Keratinocyte (primary cell): ENCODE results near the gene EMILIN1. TPM values are rescaled to one million over a fixed set of nuclear protein-coding genes. Genes with fewer than 3 reads are reported as not detected.

Experiments used
- DNase-seq: peaks from one replicate; pipeline ENCODE4 v3.0.0-alpha.2; 2011; ENCODE audit warnings: low read depth, missing footprints, low spot score
- FAIRE-seq: peaks from 2 replicates; lab custom pipeline; 2011; peaks lifted over from hg19 to GRCh38; lab: Jason Lieb, UNC
- H2AFZ ChIP-seq: 2 replicates; pipeline ENCODE4 v1.6.0; 2012; ENCODE audit warnings: low read length, control low read depth, inconsistent platforms; ENCODE audit not compliant: control insufficient read depth
- H3K27ac ChIP-seq: 2 replicates; pipeline ENCODE4 v1.5.1; 2011; ENCODE audit warnings: low read length; ENCODE audit not compliant: control insufficient read depth, insufficient read depth
- H3K27me3 ChIP-seq: 3 replicates; pipeline ENCODE4 v1.6.0; 2011; ENCODE audit warnings: low read length; ENCODE audit not compliant: control insufficient read depth, insufficient read depth; ENCODE audit errors: extremely low read depth
- H3K36me3 ChIP-seq, 2 experiments: 2 replicates in 1 of 2; 3 replicates in 1 of 2; pipeline ENCODE4 v1.5.1; 2011; ENCODE audit warnings: low read length in 2 of 2, mild to moderate bottlenecking in 1 of 2; ENCODE audit not compliant: control insufficient read depth in 2 of 2, insufficient read depth in 2 of 2; ENCODE audit errors: extremely low read depth in 1 of 2
- H3K4me1 ChIP-seq: 3 replicates; pipeline ENCODE4 v1.5.1; 2011; ENCODE audit warnings: low read length; ENCODE audit not compliant: control insufficient read depth, insufficient read depth; ENCODE audit errors: extremely low read depth
- H3K4me2 ChIP-seq: 3 replicates; pipeline ENCODE4 v1.6.0; 2011; ENCODE audit warnings: low read depth, low read length; ENCODE audit not compliant: control insufficient read depth, insufficient read depth; ENCODE audit errors: extremely low read depth
- H3K4me3 ChIP-seq, 3 experiments: fragments of 200-600 bp in 1 of 3; sonication (generic) in 1 of 3; 2 replicates in 2 of 3; 3 replicates in 1 of 3; pipeline ENCODE4 v1.5.1; 2011 to 2016; ENCODE audit warnings: low read length in 3 of 3, mild to moderate bottlenecking in 3 of 3, control low read depth in 2 of 3, inconsistent platforms in 1 of 3, low read depth in 1 of 3, mixed read lengths in 1 of 3, mixed run types in 1 of 3, moderate library complexity in 1 of 3; ENCODE audit not compliant: control insufficient read depth in 2 of 3, insufficient read depth in 2 of 3; ENCODE audit errors: extremely low read depth in 1 of 3
- H3K79me2 ChIP-seq: 2 replicates; pipeline ENCODE4 v1.6.0; 2012; ENCODE audit warnings: low read length; ENCODE audit not compliant: control insufficient read depth, insufficient read depth
- H3K9ac ChIP-seq: 3 replicates; pipeline ENCODE4 v1.6.0; 2011; ENCODE audit warnings: low read length; ENCODE audit not compliant: control insufficient read depth, insufficient read depth; ENCODE audit errors: extremely low read depth
- H3K9me1 ChIP-seq: 3 replicates; pipeline ENCODE4 v1.6.0; 2011; ENCODE audit warnings: low read length; ENCODE audit not compliant: control insufficient read depth, insufficient read depth; ENCODE audit errors: extremely low read depth
- H3K9me3 ChIP-seq: 2 replicates; pipeline ENCODE4 v1.5.1; 2012; ENCODE audit warnings: low read depth, low read length; ENCODE audit not compliant: control insufficient read depth
- H4K20me1 ChIP-seq: 3 replicates; pipeline ENCODE4 v1.6.0; 2011; ENCODE audit warnings: low read length; ENCODE audit not compliant: control insufficient read depth, insufficient read depth; ENCODE audit errors: extremely low read depth
- EZH2 ChIP-seq: IDR thresholded peaks from one replicate; pipeline ENCODE4 v1.6.1; 2012; ENCODE audit warnings: inconsistent platforms, mild to moderate bottlenecking, low read length, moderate library complexity
- dilution Hi-C: fragments of 300-500 bp; cut with MboI; formaldehyde crosslinking; loops from one replicate; pipeline ENCODE4 v1.7.0; 2020; ENCODE audit warnings: low sequenced_read_pairs; ENCODE audit not compliant: extremely low pct_ligation_motif_present
- polyA plus RNA-seq, 5 experiments: library from polyadenylated mRNA; depleted of rRNA in 3 of 5; stranded (reverse) in 3 of 5; stranded (forward) in 1 of 5; unstranded in 1 of 5; fragments of >200 nt; gene quantifications; 1 replicate in 1 of 5; 2 replicates in 3 of 5; 3 replicates in 1 of 5; pipeline versions ENCODE4 v1.2.1 to v1.2.3, GENCODE V29; 2011 to 2012; ENCODE audit warnings: missing spikeins in 2 of 5, low read depth in 1 of 5, low replicate concordance in 1 of 5
- TF ChIP-seq, protein P1 (sequence below), 3 experiments: IDR thresholded peaks in 1 of 3; conservative IDR thresholded peaks in 1 of 3; optimal IDR thresholded peaks in 1 of 3; 2 replicates in 2 of 3; 3 replicates in 1 of 3; pipeline versions ENCODE3 to v1.5.1; 2011; ENCODE audit warnings: low read length in 3 of 3, mild to moderate bottlenecking in 3 of 3, moderate library complexity in 2 of 3, control low read depth in 1 of 3, inconsistent platforms in 1 of 3; ENCODE audit not compliant: insufficient read depth in 2 of 3; ENCODE audit errors: extremely low read depth in 1 of 3

EMILIN1 gene
- polyA plus RNA-seq, 1 donor (not counting 4 experiments of a cell fraction or from before 2014, with no cell fraction given), result 0.03 TPM

DNA sequence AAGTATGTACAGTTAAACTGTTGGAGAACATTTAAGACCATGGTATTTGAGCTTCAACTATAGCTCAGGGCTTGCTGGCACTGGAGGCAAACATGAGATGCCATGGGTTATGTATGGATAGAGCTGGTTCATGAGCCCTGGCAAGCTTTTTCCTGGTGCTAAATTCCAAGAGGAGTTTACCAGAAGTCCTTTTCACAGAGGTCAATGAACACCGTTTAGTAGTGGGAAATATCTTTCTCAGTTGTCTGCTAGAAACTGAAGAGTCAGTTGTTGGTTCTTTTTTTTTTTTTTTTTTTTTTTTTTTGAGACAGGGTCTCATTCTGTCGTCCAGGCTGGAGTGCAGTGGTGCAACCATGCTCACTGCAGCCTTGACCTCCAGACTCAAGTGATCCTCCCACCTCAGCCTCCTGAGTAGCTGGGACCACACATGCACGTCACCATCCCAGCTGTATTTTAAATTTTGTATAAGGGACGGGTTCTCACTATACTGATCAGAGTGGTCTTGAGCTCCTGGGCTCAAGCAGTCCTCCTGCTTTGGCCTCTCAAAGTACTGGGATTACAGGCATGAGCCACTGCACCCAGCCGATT lies 9.5 kb downstream of the EMILIN1 start:
- Histone ChIP-seq H3K27ac (no peak overlapping the region), H3K4me3 (no peak overlapping the region), H3K79me2 (no peaks in the 10 kb centered on the region), H3K4me1 (peaks cover 10% of the 10 kb centered on the region), H3K9me1 (no peaks in the 10 kb centered on the region), H3K9me3 (no peaks in the 10 kb centered on the region), H3K27me3 (no peaks in the 10 kb centered on the region), H3K9ac (no peak overlapping the region), H3K36me3 (no peaks in the 10 kb centered on the region), H4K20me1 (no peaks in the 10 kb centered on the region), H2AFZ (no peak overlapping the region), H3K4me2 (no peak overlapping the region)
- dilution Hi-C loops, result no loop called here
- DNase-seq, result no peak
- no peak for FAIRE-seq
- TF ChIP-seq EZH2, result no peak
- TF ChIP-seq, protein P1, sequence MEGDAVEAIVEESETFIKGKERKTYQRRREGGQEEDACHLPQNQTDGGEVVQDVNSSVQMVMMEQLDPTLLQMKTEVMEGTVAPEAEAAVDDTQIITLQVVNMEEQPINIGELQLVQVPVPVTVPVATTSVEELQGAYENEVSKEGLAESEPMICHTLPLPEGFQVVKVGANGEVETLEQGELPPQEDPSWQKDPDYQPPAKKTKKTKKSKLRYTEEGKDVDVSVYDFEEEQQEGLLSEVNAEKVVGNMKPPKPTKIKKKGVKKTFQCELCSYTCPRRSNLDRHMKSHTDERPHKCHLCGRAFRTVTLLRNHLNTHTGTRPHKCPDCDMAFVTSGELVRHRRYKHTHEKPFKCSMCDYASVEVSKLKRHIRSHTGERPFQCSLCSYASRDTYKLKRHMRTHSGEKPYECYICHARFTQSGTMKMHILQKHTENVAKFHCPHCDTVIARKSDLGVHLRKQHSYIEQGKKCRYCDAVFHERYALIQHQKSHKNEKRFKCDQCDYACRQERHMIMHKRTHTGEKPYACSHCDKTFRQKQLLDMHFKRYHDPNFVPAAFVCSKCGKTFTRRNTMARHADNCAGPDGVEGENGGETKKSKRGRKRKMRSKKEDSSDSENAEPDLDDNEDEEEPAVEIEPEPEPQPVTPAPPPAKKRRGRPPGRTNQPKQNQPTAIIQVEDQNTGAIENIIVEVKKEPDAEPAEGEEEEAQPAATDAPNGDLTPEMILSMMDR (optimal IDR thresholded peaks at IDR 0.05 in 1 of 3, IDR thresholded peaks at IDR 0.05 in 1 of 3, conservative IDR thresholded peaks at IDR 0.05 in 1 of 3; ENCODE audit: extremely low read depth in 1 of 3, insufficient read depth in 2 of 3, low read length in 3 of 3), result no peak

DNA sequence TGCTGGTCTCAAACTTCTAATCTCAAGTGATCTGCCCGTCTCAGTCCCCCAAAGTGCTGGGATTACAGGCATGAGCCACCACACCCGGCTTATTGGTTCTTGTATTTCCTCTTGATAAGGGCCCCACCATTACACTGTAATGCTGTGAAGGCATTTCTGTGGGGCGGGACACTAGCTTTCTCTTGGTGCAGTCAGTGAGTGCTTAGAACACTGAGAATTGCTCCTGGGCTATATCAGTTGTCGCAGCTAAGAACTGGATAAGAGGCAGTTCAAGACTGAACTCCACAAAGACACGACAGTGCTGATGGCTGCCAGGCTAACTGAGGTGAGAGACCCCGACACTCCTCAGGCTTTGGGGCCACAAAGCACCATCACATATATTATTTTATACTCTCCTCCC lies 10.2 kb downstream of the EMILIN1 start:
- FAIRE-seq, result no peak
- Histone ChIP-seq H3K4me1 (peaks cover 10% of the 10 kb centered on the region), H3K9ac (no peak overlapping the region), H2AFZ (no peak overlapping the region), H3K36me3 (no peaks in the 10 kb centered on the region), H3K4me2 (no peak overlapping the region), H3K4me3 (no peak overlapping the region), H4K20me1 (no peaks in the 10 kb centered on the region), H3K27me3 (no peaks in the 10 kb centered on the region), H3K79me2 (no peaks in the 10 kb centered on the region), H3K9me3 (no peaks in the 10 kb centered on the region), H3K9me1 (no peaks in the 10 kb centered on the region), H3K27ac (no peak overlapping the region)
- TF ChIP-seq, protein P1 (optimal IDR thresholded peaks at IDR 0.05 in 1 of 3, IDR thresholded peaks at IDR 0.05 in 1 of 3, conservative IDR thresholded peaks at IDR 0.05 in 1 of 3; ENCODE audit: extremely low read depth in 1 of 3, insufficient read depth in 2 of 3, low read length in 3 of 3), result no peak
- no peak for TF ChIP-seq EZH2
- DNase-seq, result no peak
- dilution Hi-C loops, result no loop called here
